Ishikawa (cell line): ENCODE measurements around the gene CSF1.
A peak's percentile ranks its signal among the peaks of the same experiment; 100 is the strongest.

Source experiments
- CEBPB ChIP-seq: IDR thresholded peaks from 2 replicates; pipeline ENCODE4 v1.6.1; 2012
- CREB1 ChIP-seq: IDR thresholded peaks from 2 replicates; pipeline ENCODE4 v1.6.1; 2012; ENCODE audit warnings: low read depth
- EGR1 ChIP-seq: IDR thresholded peaks from 2 replicates; pipeline ENCODE4 v1.6.1; 2012
- EP300 ChIP-seq: IDR thresholded peaks from 2 replicates; pipeline ENCODE4 v1.6.1; 2012; ENCODE audit warnings: borderline replicate concordance
- FOXM1 ChIP-seq: IDR thresholded peaks from 2 replicates; pipeline ENCODE4 v1.6.1; 2012; ENCODE audit warnings: low read depth, borderline replicate concordance
- MAX ChIP-seq: IDR thresholded peaks from 2 replicates; pipeline ENCODE4 v1.6.1; 2012
- NFIC ChIP-seq: IDR thresholded peaks from 2 replicates; pipeline ENCODE4 v1.6.1; 2012
- RAD21 ChIP-seq: IDR thresholded peaks from 2 replicates; pipeline ENCODE4 v1.6.1; 2012; ENCODE audit warnings: low read depth
- REST ChIP-seq: IDR thresholded peaks from 2 replicates; pipeline ENCODE4 v1.6.1; 2012; ENCODE audit warnings: low read depth, mild to moderate bottlenecking
- TAF1 ChIP-seq: IDR thresholded peaks from 2 replicates; pipeline ENCODE4 v1.6.1; 2012; ENCODE audit warnings: low read depth, mild to moderate bottlenecking
- TCF12 ChIP-seq: IDR thresholded peaks from 2 replicates; pipeline ENCODE4 v1.6.1; 2012; ENCODE audit warnings: low read depth
- TEAD4 ChIP-seq: IDR thresholded peaks from 2 replicates; pipeline ENCODE4 v1.6.1; 2012
- YY1 ChIP-seq: IDR thresholded peaks from 2 replicates; pipeline ENCODE4 v1.6.1; 2012; ENCODE audit warnings: low read depth
- ZBTB7A ChIP-seq: IDR thresholded peaks from 2 replicates; pipeline ENCODE4 v1.6.1; 2012; ENCODE audit warnings: low read depth

GRCh38 chr1:109910123-109910962 is at the start of gene CSF1:
- TF ChIP-seq RAD21 (no peak), TEAD4 (no peak), MAX (no peak), REST (no peak), CREB1 (no peak), CEBPB (no peak), YY1 (no peak), EP300 (no peak), TCF12 (no peak), NFIC (peak; percentile 31; the same call in 1 of the 2 replicates), EGR1 (no peak), TAF1 (no peak), FOXM1 (no peak), ZBTB7A (no peak)
